Fibroblast of mammary gland (primary cell): Measurements from ENCODE around the gene CLDN25.
"Not testable (repeated sequence)": the region's sequence is repeated elsewhere in the genome, so short reads cannot be mapped to it uniquely, and the experiment has no call there.

Experiments used
- DNase-seq: peaks from one replicate; pipeline ENCODE4 v3.0.0-alpha.2; 2010; ENCODE audit warnings: low read depth
- H3K4me3 ChIP-seq: 2 replicates; pipeline ENCODE4 v1.5.1; 2011; ENCODE audit warnings: low read depth, mild to moderate bottlenecking, low read length, moderate library complexity; ENCODE audit not compliant: control insufficient read depth
- CTCF ChIP-seq: conservative IDR thresholded peaks from 2 replicates; pipeline ENCODE4 v1.5.1; 2011; ENCODE audit warnings: low read depth, low read length, inconsistent platforms; ENCODE audit not compliant: control insufficient read depth, insufficient read depth

Gene CLDN25

DNA sequence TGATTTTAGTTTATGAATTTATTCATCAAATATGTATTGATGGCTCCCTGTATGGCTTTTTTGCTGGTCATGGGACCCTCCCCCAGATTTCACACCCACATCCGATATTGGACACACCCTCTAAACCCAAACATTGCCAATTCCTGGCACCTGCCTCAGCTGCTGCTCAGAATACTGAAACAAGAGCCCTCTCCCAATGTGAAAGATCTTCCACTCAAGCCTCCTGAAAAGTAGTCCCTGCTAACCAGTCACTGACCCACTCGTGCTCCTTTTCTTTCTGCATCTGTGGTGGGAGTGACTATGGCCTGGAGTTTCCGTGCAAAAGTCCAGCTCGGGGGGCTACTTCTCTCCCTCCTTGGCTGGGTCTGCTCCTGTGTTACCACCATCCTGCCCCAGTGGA, at the start of gene CLDN25:
TSS of gene CLDN25 (plus strand) at position 301 of the 400 bp plus-strand sequence. CDS start at position 301, 0 bp downstream.
- no peak for TF ChIP-seq CTCF
- no peak for DNase-seq
- H3K4me3 ChIP-seq = no peak within 1 kb of the TSS

DNA sequence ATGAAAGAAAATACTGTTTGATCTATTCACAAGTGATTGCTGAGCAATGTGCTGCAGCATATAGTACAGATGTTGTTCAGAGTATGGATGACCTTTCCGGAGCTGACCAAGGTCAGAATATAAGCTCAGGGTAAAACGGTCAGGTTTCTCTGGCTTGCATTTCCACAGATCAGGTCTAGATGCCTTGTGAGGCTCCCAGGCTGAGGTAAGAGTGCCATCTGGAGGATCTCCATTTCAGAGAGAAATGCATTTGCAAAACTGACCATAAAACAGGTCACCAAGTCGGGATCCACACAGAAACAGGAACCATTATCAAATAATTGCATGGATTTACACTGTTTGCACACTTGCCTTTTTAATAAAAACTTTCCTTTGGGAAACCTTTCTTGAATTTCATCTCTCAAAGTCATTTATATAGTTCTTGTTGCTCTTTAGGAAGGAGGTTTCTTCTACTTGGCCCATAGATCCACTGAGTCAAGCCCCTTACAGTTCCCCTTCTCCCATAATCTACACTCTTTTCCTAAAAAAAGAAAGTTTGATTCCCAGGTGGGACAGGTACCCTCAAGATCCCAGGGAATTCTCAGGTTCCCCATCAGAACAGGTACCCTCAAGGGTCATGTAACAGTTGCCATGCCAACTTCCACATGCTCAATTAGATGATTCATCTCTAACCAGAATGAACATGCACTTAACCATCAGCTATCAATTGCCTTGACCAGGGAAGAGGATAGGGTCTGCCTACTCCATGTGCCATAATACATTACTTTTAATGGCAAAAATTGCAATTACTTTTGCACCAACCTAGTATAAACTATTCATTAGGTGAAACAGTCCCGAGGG, 48.5 kb upstream of the CLDN25 start:
- peak; percentile 66 for DNase-seq

DNA sequence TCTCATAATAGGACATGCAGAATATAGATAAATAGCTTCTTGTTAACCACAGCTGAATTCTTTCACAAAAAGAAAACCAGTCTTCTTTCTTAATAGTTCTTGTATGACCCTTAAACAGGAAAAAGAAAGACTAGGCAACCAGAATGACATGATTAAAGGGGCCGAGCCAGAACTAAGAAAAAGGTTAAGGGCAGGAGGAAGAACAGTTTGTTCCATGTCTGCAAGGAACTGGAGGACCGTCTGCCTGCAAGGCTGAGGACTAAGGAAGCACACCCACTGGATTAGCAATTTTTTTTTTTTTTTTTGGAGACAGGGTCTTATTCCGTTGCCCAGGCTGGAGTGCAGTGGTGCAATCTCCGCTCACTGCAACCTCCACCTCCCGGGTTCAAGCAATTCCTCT, 47.5 kb upstream of the CLDN25 start:
- TF ChIP-seq CTCF = no peak
- H3K4me3 ChIP-seq = no peak overlapping the region
- peak; percentile 11 for DNase-seq

More for the DNA sequence above, 48.5 kb upstream of the CLDN25 start:
- H3K4me3 ChIP-seq = no peak overlapping the region
- peak; percentile 63 for TF ChIP-seq CTCF

- no peak for TF ChIP-seq CTCF
- DNase-seq = peak; percentile 17
- H3K4me3 ChIP-seq = no peak overlapping the region
Measured at GRCh38 chr11:113736323-113736722, 43.3 kb upstream of the CLDN25 start.

GRCh38 chr11:113752932-113753331, 26.7 kb upstream of the CLDN25 start:
- H3K4me3 ChIP-seq = no peak overlapping the region
- no peak for DNase-seq
- no peak for TF ChIP-seq CTCF

DNA sequence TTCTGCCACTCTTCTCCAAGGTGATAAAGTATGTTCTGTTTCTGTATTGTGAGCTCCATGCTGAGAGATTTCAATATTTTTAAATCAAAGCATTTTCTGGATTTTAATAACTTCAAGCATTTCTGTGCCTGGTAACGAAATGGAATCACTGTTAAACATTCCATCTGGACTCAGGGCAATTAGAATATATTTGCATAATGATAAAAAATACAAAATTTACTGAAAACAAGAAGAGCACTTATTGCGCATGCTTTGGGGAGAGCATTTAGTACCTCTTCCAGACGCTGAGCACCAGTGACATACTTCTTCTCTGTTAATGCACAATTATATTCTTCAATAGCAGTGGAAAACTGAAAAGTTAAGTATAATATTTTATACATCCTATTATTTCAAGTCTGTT, 19.4 kb upstream of the CLDN25 start:
- no peak for TF ChIP-seq CTCF
- no peak overlapping the region for H3K4me3 ChIP-seq
- DNase-seq = no peak

DNA sequence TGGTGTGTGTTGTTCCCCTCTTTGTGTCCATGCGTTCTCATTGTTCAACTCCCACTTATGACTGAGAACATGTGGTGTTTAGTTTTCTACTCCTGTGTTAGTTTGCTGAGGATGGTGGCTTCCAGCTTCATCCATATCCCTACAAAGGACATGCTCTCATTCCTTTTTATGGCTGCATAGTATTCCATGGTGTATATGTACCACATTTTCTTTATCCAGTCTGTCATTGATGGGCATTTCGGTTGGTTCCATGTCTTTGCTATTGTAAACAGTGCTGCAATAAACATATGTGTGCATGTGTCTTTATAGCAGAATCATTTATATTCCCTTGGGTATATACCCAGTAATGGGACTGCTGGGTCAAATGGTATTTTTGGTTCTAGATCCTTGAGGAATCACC, 16.6 kb upstream of the CLDN25 start:
- DNase-seq, H3K4me3 ChIP-seq: not testable (repeated sequence)
